Measurements from ENCODE around the gene CARS2.
"Not testable (repeated sequence)": the region's sequence is repeated elsewhere in the genome, so short reads cannot be mapped to it uniquely, and the experiment has no call there.

The CARS2 gene

DNA sequence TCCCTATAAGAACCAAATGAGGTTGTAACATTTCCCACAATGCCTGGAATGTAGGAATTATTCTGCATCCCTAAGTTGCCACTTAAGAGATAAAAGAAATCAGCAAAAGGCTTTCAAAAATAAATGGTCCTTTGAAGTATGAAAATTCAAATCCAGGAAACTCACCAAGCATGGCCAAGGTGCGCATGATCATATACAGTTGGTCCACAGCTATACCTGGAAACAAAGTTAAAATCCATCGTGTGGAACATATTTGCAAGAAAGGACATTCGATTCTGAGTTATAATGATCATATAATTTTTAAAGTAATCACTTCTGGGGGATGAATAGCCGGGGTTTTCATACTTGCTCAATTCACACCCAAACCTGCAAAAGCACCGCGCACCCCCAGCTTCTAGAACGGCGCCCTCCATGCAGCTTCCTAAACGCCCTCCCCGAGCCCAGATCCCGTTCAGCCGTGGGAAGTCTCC lies 525 bp downstream of the CARS2 start:
- Histone ChIP-seq H3K9me3 (ENCODE audit: insufficient read depth, low read depth, low read length) (no peaks in the 10 kb centered on the region), H3K27ac (ENCODE audit: low read length) (no peak overlapping the region), H3K36me3 (ENCODE audit: insufficient read depth, low read depth, low read length) (peaks cover 20% of the 10 kb centered on the region), H3K4me3 (ENCODE audit: low read length) (peak overlapping the region; percentile 62), H3K4me1 (ENCODE audit: insufficient read depth, low read length) (no peaks in the 10 kb centered on the region), H3K27me3 (ENCODE audit: insufficient read depth, low read length) (no peaks in the 10 kb centered on the region), H3K9ac (ENCODE audit: low read depth, low read length) (peak overlapping the region; percentile 82; the same call in 1 of the 2 replicates)

DNA sequence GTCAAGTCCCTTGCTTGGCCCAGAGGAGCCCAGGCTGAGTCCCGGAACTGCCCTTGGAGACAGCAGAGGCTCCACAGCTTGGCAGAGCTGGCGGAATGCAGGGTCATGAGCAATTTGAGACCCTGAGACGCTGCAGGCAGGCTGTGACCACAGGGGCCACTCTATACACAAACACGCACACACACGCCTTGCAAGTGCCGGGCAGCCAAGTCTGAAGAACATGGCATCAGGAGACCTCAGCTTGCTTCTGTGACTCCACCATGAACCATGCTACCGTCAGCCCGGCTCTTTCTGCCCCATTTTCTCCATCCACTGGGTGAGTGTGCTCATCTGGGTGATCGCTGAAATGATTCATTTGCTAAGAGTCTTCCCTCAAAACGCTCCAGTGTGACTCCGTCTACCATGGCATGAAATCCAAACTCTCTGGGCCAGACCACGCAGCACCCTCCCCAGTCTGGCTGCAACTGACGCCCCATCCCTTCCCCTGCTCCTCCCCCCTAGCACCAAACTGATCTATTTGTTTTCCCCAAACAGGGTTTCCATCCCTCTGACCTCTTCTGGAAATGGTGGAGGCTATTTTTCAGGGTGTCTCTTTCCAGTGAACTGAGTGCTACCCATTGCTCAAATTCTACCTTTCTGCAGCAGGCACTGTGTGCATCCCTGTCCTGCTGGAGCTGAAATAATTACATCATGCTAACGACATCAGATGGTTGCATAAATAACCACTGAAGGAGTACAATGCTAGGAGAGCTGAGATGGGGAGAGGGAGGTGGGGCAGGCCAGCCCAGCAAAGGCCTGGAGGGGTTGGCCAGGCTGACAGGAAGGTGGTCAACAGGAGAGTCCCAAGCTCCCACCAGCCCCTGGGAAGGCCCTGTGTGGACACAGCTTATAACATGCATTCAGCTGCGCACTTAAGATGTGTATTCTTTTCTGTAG lies 3.1 kb downstream of the CARS2 start:
- Histone ChIP-seq H3K9ac (ENCODE audit: low read depth, low read length) (no peak overlapping the region), H3K9me3 (ENCODE audit: insufficient read depth, low read depth, low read length) (no peaks in the 10 kb centered on the region), H3K27me3 (ENCODE audit: insufficient read depth, low read length) (no peaks in the 10 kb centered on the region), H3K27ac (ENCODE audit: low read length) (no peak overlapping the region), H3K4me3 (ENCODE audit: low read length) (no peak overlapping the region), H3K4me1 (ENCODE audit: insufficient read depth, low read length) (no peaks in the 10 kb centered on the region), H3K36me3 (ENCODE audit: insufficient read depth, low read depth, low read length) (peaks cover 44% of the 10 kb centered on the region)

DNA sequence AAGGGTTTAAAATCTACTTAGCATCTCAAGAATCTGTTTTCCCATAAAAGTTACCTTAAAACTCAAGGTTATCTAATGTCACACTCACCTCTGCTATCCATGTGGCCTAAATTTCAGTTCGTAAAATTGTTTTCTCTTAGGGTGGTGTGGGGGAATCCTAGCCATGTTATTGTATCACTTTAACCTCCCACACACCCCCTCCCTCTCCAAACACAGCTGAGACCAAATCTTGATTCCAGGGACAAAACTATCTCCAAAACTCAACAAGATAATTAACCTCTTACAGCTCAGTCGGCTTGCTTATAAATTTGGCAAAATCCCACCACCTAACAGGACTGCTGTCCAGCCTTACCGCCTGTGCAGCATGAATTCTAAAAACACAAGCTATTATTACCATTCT lies 3.8 kb downstream of the CARS2 start:
- H3K4me3 ChIP-seq (ENCODE audit: low read length): no peak overlapping the region
- H3K27ac ChIP-seq (ENCODE audit: low read length): no peak overlapping the region
- H3K9me3 ChIP-seq (ENCODE audit: insufficient read depth, low read depth, low read length): no peaks in the 10 kb centered on the region
- no peaks in the 10 kb centered on the region for H3K4me1 ChIP-seq (ENCODE audit: insufficient read depth, low read length)
- H3K27me3 ChIP-seq (ENCODE audit: insufficient read depth, low read length): no peaks in the 10 kb centered on the region
- H3K9ac ChIP-seq (ENCODE audit: low read depth, low read length): no peak overlapping the region
- peaks cover 52% of the 10 kb centered on the region for H3K36me3 ChIP-seq (ENCODE audit: insufficient read depth, low read depth, low read length)

DNA sequence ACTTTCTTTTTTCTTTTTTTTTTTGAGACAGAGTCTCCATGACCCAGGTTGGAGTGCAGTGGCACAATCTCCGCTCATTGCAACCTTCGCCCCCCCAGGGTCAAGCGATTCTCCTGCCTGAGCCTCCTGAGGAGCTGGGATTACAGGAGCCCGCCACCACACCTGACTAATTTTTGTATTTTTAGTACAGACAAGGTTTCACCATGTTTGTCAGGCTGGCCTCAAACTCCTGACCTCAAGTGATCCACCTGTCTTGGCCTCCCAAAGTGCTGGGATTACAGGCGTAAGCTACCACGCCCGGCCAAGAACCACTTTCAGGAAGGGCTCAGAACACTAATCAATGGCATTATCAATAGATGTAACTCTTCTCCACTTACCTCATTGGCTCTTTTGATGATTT lies 4.9 kb downstream of the CARS2 start:
- H3K9ac ChIP-seq (ENCODE audit: low read depth, low read length); H3K27me3 ChIP-seq (ENCODE audit: insufficient read depth, low read length); H3K9me3 ChIP-seq (ENCODE audit: insufficient read depth, low read depth, low read length); H3K4me1 ChIP-seq (ENCODE audit: insufficient read depth, low read length); H3K4me3 ChIP-seq (ENCODE audit: low read length); H3K27ac ChIP-seq (ENCODE audit: low read length): not testable (repeated sequence)
- H3K36me3 ChIP-seq (ENCODE audit: insufficient read depth, low read depth, low read length): peaks cover 59% of the 10 kb centered on the region

DNA sequence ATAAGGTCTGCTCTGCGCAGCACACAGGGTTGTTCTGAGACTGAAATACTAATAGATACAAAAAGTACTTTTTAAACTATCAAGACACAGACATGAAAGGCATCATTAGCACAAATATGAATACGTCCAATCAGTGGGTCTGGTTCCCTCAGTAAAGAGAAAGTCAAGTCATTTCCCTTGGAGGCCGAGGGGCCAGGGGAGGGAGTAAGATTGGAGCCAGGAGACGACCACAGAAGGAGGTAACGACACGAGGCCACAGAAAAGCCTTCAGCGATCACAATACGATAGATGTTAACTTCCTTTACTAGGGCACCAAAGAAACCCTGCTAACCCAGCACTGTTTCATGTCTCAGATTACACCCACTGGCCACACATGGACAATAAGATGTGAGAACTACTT lies 5.3 kb downstream of the CARS2 start:
- no peak overlapping the region for H3K4me3 ChIP-seq (ENCODE audit: low read length)
- H3K36me3 ChIP-seq (ENCODE audit: insufficient read depth, low read depth, low read length): peaks cover 59% of the 10 kb centered on the region
- H3K9me3 ChIP-seq (ENCODE audit: insufficient read depth, low read depth, low read length): no peaks in the 10 kb centered on the region
- no peaks in the 10 kb centered on the region for H3K27me3 ChIP-seq (ENCODE audit: insufficient read depth, low read length)
- no peak overlapping the region for H3K27ac ChIP-seq (ENCODE audit: low read length)
- no peak overlapping the region for H3K9ac ChIP-seq (ENCODE audit: low read depth, low read length)
- H3K4me1 ChIP-seq (ENCODE audit: insufficient read depth, low read length): no peaks in the 10 kb centered on the region

DNA sequence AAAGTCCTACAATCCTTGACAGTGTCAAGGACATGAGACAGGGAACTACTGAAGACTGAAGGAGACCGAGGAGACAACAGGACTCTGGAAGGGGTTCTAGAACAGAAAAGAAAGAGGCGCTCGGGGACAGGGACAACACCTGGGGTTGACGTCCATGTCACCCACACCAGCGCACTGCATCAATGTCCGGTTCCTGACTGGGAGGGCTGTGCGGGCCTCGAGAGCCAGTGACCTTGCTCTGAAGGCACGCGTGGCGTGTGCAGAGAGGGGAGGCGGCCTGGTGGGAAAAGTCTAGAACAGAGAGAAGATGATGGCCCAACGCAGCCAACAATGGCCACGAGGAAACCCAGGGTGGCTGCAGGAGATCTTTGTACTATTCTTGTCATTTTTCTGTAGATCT lies 5.7 kb downstream of the CARS2 start:
- Histone ChIP-seq H3K36me3 (ENCODE audit: insufficient read depth, low read depth, low read length) (peaks cover 59% of the 10 kb centered on the region), H3K9ac (ENCODE audit: low read depth, low read length) (no peak overlapping the region), H3K27me3 (ENCODE audit: insufficient read depth, low read length) (no peaks in the 10 kb centered on the region), H3K27ac (ENCODE audit: low read length) (no peak overlapping the region), H3K9me3 (ENCODE audit: insufficient read depth, low read depth, low read length) (no peaks in the 10 kb centered on the region), H3K4me1 (ENCODE audit: insufficient read depth, low read length) (no peaks in the 10 kb centered on the region), H3K4me3 (ENCODE audit: low read length) (no peak overlapping the region)

DNA sequence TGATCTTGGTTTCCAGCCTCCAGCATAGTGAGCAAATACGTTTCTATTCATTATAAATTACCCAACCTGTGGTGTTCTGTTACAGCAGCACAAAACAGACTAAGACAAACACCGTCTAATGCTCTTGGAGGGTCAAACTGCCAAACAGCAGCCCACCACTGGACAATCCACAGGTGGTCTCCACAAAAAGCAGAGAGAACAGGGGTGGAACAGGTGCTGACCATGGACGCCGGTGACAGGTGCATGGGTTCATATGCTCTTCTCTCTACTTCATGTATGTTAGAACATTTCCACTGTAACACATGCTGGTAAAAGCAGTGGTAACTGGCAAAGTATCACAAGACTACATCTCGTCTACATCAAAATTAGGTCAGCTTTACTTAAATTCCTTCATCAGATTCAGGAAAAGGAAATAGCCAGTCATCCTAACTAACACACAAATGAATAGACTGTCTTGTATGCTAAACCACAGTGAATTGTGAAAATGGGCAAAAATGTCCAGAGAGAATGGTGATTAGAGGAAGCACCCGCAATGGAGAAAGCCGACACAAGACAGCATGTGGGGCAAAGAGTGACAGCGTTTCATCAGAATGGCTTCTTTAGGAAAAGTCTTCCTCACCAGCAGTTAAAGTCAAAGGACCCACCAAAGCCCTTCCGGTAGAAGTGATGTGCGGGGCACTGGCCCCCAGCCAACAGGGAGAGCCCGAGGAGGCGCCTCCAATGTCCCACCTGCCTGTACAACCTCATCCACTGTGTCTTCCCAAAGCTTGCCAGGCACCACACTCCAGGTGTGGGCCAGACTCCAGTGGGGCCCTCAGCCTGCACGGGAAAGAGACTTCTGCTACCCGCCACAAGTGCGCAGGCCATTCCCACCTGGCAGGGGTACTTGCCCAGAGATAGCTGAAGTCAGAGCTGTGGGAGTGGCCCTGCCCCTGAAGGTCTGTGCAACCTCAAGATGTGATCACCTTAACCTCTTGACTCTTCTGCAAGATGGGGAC lies 6.5 kb downstream of the CARS2 start:
- no peak overlapping the region for H3K27ac ChIP-seq (ENCODE audit: low read length)
- H3K9me3 ChIP-seq (ENCODE audit: insufficient read depth, low read depth, low read length): no peaks in the 10 kb centered on the region
- no peak overlapping the region for H3K4me3 ChIP-seq (ENCODE audit: low read length)
- H3K27me3 ChIP-seq (ENCODE audit: insufficient read depth, low read length): no peaks in the 10 kb centered on the region
- no peak overlapping the region for H3K9ac ChIP-seq (ENCODE audit: low read depth, low read length)
- peaks cover 59% of the 10 kb centered on the region for H3K36me3 ChIP-seq (ENCODE audit: insufficient read depth, low read depth, low read length)
- no peaks in the 10 kb centered on the region for H3K4me1 ChIP-seq (ENCODE audit: insufficient read depth, low read length)

DNA sequence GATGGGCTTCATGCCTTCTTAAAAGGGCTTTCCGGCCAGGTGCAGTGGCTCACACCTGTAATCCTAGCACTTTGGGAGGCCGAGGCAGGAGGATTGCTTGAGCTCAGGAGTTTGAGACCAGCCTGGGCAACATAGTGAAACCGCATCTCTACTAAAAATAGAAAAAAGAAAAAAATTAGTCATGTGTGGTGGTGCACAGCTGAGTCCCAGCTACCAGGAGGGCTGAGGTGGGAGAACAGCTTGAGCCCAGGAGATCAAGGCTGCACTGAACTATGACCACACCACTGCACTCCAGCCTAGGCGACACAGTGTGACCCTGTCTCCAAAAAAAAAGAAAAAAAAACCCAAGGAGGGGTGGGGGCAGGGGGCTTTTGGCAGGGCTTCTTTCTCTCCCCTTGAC lies 7.2 kb downstream of the CARS2 start:
- Histone ChIP-seq H3K27ac (ENCODE audit: low read length) (no peak overlapping the region), H3K9me3 (ENCODE audit: insufficient read depth, low read depth, low read length) (no peaks in the 10 kb centered on the region), H3K9ac (ENCODE audit: low read depth, low read length) (no peak overlapping the region), H3K27me3 (ENCODE audit: insufficient read depth, low read length) (no peaks in the 10 kb centered on the region), H3K4me1 (ENCODE audit: insufficient read depth, low read length) (no peaks in the 10 kb centered on the region), H3K36me3 (ENCODE audit: insufficient read depth, low read depth, low read length) (peaks cover 62% of the 10 kb centered on the region), H3K4me3 (ENCODE audit: low read length) (no peak overlapping the region)

DNA sequence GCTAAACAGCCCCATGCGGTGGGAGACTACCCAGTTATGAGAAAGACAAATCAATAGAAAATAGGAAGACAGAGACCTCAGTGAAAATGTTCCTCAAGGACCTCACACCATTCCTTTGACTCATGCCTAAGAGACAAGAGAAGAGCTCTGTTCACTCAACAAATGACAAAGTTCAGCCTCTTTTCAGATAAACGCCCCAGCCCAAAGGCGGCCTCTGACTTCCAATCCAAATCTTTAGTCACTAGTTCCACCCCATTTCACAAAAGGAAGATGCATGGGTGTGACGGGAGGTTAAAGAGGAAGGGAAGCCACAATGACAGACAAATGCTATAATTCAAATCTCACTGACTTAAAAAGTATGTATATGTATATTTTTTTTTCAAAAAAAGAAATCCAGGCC lies 8.1 kb downstream of the CARS2 start:
- peaks cover 62% of the 10 kb centered on the region for H3K36me3 ChIP-seq (ENCODE audit: insufficient read depth, low read depth, low read length)
- no peak overlapping the region for H3K9ac ChIP-seq (ENCODE audit: low read depth, low read length)
- H3K4me1 ChIP-seq (ENCODE audit: insufficient read depth, low read length): no peaks in the 10 kb centered on the region
- no peak overlapping the region for H3K4me3 ChIP-seq (ENCODE audit: low read length)
- H3K27me3 ChIP-seq (ENCODE audit: insufficient read depth, low read length): no peaks in the 10 kb centered on the region
- H3K27ac ChIP-seq (ENCODE audit: low read length): no peak overlapping the region
- H3K9me3 ChIP-seq (ENCODE audit: insufficient read depth, low read depth, low read length): no peaks in the 10 kb centered on the region

DNA sequence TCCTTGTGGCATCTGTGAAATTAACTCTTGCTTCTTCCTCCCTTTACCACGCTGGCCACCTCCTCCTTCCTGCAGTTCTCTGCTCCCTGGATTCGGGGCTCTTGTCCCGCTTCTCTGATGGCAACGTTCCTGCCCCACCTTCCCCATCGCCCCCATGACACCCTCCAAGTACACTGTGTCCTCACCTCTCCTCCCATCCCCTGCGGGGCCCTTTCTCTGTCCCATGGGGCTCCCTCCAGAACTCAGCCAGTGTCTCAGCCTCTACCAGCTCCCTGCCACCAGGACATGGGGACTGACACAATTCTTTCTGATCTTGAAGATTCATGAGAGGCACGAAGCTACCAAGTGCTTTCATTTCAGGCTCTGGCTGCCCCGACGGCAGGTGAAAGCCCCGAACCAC lies 9.1 kb downstream of the CARS2 start:
- Histone ChIP-seq H3K27ac (ENCODE audit: low read length) (no peak overlapping the region), H3K4me1 (ENCODE audit: insufficient read depth, low read length) (no peaks in the 10 kb centered on the region), H3K27me3 (ENCODE audit: insufficient read depth, low read length) (no peaks in the 10 kb centered on the region), H3K9ac (ENCODE audit: low read depth, low read length) (no peak overlapping the region), H3K36me3 (ENCODE audit: insufficient read depth, low read depth, low read length) (peaks cover 58% of the 10 kb centered on the region), H3K4me3 (ENCODE audit: low read length) (no peak overlapping the region), H3K9me3 (ENCODE audit: insufficient read depth, low read depth, low read length) (no peaks in the 10 kb centered on the region)

DNA sequence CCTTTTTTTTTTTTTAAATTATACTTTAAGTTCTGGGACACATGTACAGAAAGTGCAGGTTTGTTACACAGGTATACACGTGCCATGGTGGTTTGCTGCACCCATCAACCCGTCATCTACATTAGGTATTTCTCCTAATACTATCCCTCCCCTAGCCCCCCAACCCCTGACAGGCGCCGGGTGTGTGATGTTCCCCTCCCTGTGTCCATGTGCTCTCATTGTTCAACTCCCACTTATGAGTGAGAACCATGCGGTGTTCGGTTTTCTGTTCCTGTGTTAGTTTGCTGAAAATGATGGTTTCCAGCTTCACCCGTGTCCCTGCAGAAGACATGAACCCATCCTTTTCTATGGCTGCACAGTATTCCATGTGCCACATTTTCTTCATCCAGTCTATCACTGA lies 10.1 kb downstream of the CARS2 start:
- H3K36me3 ChIP-seq (ENCODE audit: insufficient read depth, low read depth, low read length): peaks cover 48% of the 10 kb centered on the region
- H3K27me3 ChIP-seq (ENCODE audit: insufficient read depth, low read length); H3K9me3 ChIP-seq (ENCODE audit: insufficient read depth, low read depth, low read length); H3K4me3 ChIP-seq (ENCODE audit: low read length); H3K9ac ChIP-seq (ENCODE audit: low read depth, low read length); H3K27ac ChIP-seq (ENCODE audit: low read length); H3K4me1 ChIP-seq (ENCODE audit: insufficient read depth, low read length): not testable (repeated sequence)
